ENCODE results near the gene SKI.

Gene SKI

DNA sequence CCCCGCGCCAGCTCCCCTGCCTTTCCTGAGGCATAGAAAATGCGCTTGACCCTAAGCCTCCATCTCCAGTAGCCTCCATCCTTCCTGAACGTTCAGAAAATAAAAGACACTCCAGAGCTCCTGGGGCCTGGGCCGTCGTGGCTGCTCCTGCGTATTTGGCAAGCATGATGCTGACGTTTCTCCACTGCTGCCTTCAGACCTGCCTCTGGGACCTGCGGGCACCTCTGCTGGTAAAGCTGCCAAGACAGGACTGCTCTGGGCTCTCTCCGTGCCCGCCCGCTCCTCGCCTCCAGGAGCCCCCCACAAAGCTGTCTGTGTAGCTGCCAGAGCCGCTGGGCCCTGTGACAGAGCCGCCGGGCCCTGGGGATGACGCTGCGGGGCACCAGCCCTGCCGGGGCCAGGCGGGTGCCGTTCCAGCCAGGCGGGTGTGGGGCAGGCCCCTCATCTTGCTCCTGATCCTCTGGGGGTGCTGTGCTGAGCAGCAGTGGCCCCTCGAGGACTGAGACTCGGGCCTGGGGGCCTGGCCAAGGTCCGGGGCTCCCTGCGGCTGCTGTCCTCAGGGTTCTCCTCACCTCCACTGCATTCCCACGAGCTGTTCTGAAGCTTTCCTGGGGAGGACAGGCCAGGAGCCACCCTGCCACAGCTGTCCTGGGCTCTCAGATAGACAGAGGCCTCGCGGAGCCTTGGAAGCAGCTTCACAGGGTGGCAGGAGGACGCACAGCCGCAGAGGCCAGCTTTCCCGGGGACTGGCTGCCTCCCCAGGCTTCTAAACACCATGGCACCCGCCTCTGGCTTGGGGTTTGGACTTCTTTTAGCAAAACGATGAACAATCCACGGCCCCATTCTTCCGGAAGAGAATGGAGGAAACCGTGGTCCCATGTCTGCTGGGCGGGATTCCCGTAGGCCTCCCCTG, 115.2 kb downstream of the SKI start:
- Histone ChIP-seq H3K27ac (no peak overlapping the region), H3K27me3 (no peaks in the 10 kb centered on the region), H3K4me1 (ENCODE audit: control insufficient read depth in 1 of 2, insufficient read depth in 1 of 2, low read depth in 1 of 2, low read length in 1 of 2) (no peaks in the 10 kb centered on the region), H3K4me3 (ENCODE audit: low read depth in 1 of 2, low read length in 1 of 2) (no peak overlapping the region), H3K9me3 (no peaks in the 10 kb centered on the region), H3K36me3 (no peaks in the 10 kb centered on the region)
- TF ChIP-seq CTCF (IDR thresholded peaks at IDR 0.05), result no peak

DNA sequence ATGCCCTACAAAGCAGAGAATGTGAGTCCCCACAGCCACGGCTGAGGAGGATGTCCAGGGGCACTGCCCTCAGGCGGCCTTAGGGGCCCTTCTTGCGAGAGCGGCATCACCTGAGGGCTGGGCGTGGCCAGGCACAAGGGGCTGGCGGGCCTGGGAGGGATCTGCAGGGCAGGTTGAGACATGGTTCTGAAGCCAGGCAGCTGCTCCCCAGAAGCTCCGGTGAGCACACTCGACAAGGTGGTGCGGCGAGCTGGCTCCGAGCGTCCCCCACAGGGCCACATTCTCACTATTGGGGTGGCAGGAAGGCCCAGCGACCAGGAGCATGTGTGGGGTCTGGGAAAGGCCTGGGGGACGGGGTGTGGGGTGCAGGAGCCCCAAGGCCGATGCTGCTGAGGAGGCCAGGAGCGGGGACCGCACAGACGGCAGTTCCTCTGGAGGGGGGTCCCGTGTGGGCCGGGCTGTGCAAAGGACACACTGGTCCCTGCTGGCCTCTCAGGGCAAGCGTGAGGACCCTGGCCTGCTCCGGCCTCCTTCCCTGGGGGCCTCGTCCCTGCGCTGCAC, 116.1 kb downstream of the SKI start:
- Histone ChIP-seq H3K4me1 (ENCODE audit: control insufficient read depth in 1 of 2, insufficient read depth in 1 of 2, low read depth in 1 of 2, low read length in 1 of 2) (no peaks in the 10 kb centered on the region), H3K27me3 (no peaks in the 10 kb centered on the region), H3K9me3 (no peaks in the 10 kb centered on the region), H3K4me3 (ENCODE audit: low read depth in 1 of 2, low read length in 1 of 2) (no peak overlapping the region), H3K27ac (no peak overlapping the region), H3K36me3 (no peaks in the 10 kb centered on the region)
- no peak for TF ChIP-seq CTCF (IDR thresholded peaks at IDR 0.05)

DNA sequence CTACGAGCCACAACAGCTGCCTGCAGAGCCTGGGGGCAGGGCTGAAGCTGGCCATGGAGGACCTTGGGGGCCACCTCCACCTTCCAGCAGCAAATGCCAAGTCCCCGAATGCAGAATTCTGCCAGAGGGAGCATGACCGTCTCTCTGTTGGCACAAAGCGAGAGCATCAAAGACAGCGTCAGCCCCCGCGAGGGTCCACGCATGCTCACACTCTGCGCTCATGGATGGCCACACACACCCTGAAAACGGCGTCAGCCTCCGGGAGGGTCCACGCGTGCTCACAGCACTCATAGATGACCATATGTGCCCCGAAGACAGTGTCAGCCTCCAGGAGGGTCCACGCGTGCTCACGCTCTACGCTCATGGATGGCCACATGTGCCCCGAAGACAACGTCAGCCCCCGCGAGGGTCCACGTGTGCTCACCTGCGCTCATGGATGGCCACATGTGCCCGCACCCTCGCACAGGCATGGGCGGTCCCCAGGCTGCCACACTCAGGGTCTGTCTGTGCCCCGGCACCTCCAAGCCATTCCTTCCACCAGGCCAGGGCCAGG, 116.7 kb downstream of the SKI start:
- H3K27me3 ChIP-seq, result no peaks in the 10 kb centered on the region
- no peak for TF ChIP-seq CTCF (IDR thresholded peaks at IDR 0.05)
- H3K36me3 ChIP-seq, result no peaks in the 10 kb centered on the region

GRCh38 chr1:2345297-2346075, 117.4 kb downstream of the SKI start:
- H3K27me3 ChIP-seq, result no peaks in the 10 kb centered on the region

More for the DNA sequence above, 116.7 kb downstream of the SKI start:
- Histone ChIP-seq H3K27ac (no peak overlapping the region), H3K4me3 (ENCODE audit: low read depth in 1 of 2, low read length in 1 of 2) (no peak overlapping the region), H3K9me3 (no peaks in the 10 kb centered on the region), H3K4me1 (ENCODE audit: control insufficient read depth in 1 of 2, insufficient read depth in 1 of 2, low read depth in 1 of 2, low read length in 1 of 2) (no peaks in the 10 kb centered on the region)

More at GRCh38 chr1:2345297-2346075, 117.4 kb downstream of the SKI start:
- H3K4me3 ChIP-seq (ENCODE audit: low read depth in 1 of 2, low read length in 1 of 2), result no peak overlapping the region
- no peaks in the 10 kb centered on the region for H3K4me1 ChIP-seq (ENCODE audit: control insufficient read depth in 1 of 2, insufficient read depth in 1 of 2, low read depth in 1 of 2, low read length in 1 of 2)
- TF ChIP-seq CTCF (IDR thresholded peaks at IDR 0.05), result no peak
- H3K36me3 ChIP-seq, result no peaks in the 10 kb centered on the region
- no peak overlapping the region for H3K27ac ChIP-seq
- no peaks in the 10 kb centered on the region for H3K9me3 ChIP-seq

All from neutrophil (primary cell).